Skin of body (tissue), 2 donors: Measurements from ENCODE around the gene HERPUD2. TPM values are rescaled to one million over a fixed set of nuclear protein-coding genes. Genes with fewer than 3 reads are reported as not detected.
A peak's percentile ranks its signal among the peaks of the same experiment; 100 is the strongest.

Experiments
- DNase-seq: peaks from one replicate; lab custom pipeline; 2025; lab: John Stamatoyannopoulos, UW
- total RNA-seq: library from RNA; depleted of rRNA; stranded (reverse); fragments of >200 nt; gene quantifications from one replicate; pipeline ENCODE4 v1.2.3, GENCODE V29; 2014

HERPUD2 gene, protein sequence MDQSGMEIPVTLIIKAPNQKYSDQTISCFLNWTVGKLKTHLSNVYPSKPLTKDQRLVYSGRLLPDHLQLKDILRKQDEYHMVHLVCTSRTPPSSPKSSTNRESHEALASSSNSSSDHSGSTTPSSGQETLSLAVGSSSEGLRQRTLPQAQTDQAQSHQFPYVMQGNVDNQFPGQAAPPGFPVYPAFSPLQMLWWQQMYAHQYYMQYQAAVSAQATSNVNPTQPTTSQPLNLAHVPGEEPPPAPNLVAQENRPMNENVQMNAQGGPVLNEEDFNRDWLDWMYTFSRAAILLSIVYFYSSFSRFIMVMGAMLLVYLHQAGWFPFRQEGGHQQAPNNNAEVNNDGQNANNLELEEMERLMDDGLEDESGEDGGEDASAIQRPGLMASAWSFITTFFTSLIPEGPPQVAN
- 18.5 TPM for total RNA-seq

DNA sequence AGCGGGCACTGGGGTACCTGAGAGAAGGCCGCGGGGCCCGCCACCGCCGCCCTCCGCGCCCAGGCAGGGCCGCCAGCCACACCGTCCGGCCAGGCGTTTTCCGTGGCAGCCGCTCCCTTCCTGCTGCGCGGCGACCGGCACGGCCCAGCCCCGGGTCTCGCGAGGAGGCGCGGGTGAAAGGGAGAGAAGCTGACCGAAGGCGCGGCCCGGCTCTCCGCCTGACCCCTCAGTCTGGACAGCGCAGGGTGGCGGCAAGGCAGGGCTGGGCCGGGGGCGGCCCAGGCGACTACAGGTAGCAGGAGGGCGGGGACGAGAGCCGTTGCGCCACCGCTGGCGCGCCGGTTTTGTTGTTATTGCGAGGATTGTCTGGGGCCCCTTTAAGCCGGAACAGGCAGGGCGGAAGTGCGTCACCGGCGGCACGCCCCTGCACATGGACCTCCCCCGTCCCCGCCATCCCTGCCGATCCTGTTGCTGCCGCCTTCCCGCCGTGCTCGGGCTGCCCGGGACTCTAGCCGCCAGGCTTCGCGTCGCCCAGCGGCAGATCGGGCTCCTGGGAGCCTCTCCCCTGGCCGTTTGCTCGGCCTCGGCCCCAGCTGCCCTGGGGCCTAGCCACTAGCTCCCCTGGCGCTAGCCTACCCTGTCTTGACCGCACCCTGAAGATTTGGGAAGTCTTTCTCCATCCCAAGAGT, at the start of gene HERPUD2:
HERPUD2 (minus strand) TSS at position 352 of the 689 bp plus-strand sequence. CDS start 805 bp downstream, outside the sequence.
- DNase-seq: peak; percentile 89

DNA sequence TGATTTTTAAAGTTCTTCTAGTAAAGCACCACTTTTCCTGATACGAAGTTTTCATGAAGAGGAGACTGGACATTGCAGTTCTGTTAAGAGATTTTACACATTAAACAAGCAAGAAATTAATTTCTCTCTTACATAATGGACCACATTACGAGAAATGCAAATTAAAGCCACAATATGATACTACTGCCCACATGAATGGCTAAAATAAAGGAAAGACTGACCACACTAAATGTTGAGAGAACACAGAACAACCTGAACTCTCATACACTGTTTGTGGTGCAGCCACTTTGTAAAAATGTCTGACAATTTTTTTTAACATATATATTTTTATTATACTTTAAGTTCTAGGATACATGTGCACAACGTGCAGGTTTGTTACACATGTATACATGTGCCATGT, 44.0 kb upstream of the HERPUD2 start:
- no peak for DNase-seq

DNA sequence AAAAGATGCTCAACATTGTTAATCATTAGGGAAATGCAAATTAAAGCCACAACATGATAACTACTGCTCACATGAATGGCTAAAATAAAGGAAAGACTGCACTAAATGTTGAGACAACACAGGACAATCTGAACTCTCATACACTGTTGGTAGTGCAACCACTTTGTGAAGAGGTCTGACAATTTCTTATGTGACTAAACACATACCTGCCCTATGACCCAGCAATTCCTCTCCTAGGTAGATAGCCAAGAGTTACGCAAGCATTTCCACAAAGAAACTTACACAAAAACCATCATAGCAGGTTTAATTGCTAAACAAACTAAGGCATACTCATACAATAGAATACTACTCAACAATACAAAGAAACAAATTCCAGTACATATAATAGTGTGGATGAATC, 41.8 kb upstream of the HERPUD2 start:
- DNase-seq: no peak

DNA sequence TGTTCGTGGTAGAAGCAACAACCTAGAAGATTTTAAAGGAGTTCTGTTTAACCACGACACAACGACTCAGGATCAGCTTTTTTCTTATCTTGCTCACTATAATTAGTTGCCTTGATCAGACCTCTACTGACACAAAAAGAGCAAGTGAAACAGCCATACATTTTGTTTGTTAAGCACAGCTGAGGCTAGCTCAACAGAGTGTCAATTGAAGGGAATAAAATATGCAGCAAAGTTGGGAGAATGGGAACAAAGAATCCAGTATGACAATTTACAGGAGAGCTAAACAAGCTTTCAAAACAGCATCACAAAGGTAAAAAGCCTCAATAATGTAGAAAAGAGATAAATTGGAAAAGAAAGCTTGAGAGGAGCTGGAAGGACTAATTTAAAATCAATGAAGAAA, 40.5 kb upstream of the HERPUD2 start:
- no peak for DNase-seq

DNA sequence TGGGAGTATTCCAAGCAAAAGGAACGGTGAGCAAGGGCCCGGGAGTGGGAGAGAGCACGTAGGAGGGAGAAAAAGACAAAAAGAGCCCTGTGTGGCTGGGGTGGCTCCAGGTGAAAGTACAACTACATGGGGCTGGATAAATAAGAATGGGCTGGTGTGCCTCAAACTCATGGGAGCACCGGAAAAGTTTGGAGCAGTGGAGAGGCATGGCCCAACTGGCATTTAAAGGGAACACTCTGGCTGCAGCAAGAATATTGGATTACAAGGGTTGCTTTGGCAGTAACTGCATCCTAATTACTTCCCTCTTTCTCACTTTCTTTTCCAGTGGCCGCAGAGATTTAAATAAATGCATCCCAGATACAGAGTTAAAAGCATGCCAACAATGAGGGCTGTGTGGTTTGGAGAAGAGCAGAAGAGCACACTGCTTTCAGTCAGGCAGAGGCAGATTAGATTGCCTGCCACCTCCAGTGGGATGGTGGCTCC, 39.1 kb upstream of the HERPUD2 start:
- DNase-seq: peak; percentile 29

DNA sequence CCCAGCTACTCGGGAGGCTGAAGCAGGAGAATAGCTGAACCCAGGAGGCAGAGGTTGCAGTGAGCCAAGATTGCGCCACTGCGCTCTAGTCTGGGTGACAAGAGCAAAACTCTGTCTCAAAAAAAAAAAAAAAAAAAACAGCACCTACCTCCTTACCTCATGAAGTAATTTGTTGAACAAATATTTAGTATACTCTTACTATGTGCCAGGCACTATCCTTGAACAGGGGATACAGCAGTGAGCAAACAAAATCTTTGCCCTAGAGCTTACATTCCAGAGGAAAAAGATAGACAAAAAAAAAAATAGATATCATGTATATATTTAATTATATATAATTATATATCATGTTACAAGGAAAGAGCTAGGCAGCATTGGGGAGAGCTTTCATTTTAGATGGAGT, 36.4 kb upstream of the HERPUD2 start:
- DNase-seq: no peak

DNA sequence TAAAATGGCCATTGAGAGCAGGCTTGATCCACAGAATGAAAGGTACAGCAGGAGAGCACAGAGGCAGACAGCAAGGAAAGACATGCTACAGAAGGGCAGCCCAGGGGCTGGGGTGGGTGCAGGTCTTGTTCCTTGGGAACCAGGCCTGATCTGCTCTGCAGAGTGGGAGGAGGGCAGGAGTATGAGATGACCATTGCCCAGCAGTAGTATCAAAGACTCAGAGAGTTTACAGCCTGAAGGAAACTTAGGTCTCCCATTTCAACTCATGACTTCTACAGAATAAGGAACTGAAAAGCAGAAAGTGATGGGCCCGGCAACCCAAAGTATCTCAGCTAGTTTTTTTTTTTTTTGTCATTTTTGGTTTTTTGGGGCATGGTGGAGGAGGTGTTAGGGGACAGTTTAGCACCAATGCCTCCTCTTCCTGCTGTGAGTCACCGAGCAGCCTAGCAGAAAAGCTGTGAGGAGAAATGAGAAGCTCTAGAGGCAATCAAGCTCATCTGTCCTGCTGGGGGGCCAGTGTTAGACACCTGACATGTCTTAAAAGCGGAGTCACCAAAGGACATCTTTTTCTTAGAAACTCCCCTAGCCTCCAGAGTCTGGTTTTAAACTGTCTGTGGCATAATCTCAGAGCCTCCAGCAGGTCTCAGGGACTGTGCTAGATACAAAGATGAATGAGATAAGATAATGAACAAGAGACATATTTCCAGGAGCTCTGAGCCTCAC, 34.3 kb upstream of the HERPUD2 start:
- DNase-seq: no peak

DNA sequence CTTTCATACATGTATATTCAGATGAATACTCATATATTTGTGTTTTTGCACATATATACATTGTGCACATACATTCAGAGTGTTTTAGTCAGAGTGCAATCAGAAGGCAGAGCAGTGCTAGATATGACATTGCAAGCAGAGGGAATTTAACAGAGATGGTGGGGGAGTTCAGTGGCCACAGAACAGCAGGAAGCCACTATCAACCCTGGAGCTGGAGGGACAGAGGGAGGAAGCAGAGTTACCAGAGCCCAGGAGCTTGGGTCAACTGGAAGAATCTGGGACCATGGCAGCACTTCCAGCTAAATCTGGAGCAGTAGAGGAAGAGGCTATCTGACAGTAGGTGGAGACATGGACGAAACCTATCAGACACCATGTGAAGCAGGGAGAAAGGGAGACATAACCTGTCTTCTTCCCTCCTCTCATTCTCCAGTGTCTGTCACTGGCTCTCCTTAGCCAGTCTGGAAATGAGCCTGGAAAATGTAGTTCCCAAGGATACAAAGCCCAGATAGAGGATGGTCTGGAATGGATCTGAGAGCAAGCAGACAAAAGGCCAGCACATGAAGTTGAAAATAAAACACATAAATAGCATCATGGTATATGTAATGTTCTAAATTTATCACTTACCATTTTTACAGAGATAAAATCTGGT, 33.6 kb upstream of the HERPUD2 start:
- peak; percentile 13 for DNase-seq

DNA sequence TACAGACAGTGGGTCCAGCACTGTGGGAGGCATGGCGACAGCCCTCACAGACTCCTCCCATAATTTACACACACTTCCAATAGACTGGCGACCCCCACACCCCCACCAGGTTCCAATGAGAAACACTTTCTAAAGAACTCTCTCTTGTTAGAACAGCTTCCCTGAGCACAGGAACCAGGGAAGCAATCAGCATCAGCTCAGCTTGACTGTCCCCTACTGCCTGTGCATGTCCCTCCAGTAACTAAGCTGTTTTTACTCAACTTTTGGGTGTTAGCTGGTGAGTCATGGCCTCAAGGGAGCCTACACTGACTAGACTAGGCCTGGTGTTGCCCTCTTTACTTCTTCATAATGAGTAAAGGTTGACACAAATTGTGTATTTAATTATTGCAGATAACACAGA, 32.6 kb upstream of the HERPUD2 start:
- DNase-seq: no peak

DNA sequence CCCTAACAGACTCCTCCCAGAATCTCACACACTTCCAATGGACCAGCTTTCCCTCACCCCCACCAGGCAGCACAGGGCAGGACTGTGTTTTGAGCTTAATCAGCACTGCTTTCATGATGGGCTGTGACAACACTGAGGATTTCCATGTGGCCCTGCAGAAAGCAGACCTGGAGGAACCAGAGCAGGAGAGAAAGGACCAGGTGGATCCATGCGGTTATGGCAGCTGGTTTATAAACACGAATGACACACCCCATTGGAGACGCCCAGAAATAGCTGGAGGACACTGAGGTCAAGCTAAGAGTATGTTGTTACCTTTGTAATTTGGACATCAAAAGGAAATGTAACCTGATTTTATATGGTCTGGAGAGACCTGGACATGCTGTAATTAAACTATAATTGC, 31.7 kb upstream of the HERPUD2 start:
- no peak for DNase-seq

DNA sequence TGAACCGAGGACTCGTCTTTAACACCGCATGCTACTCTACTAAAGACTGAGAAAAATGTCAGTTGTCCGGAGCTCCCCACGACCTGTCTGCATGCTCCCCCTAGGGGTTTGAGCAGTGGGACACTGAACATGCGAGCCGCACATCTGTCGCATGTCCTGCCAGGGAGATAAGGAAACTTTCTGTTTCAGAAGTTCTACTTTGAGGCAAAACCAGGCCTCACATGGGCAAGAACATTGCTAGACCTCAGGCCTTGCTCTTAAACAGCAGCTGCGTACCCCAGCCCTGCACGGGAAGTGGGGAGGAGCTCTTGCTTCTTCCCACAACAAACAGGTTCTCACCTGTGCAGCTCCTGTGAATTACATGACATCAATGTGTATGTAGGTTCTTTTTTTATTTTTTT, 30.3 kb upstream of the HERPUD2 start:
- DNase-seq: no peak

DNA sequence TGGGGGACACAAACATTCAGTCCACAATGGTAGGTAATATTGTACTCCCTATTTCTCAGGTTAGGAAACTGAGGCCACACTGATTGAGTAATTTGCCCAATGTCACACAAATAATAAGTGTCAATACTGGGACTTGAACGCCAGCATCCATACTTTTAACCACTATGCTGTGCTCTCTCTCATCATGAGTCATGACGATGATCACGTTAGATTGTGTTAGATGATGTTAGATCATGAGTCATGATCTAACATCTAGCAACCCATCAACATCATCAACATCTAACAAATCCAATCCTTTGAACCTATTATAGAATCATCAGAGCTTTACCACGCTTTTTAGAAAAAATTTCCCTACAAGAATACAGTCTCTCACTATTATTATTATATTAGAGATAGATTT, 28.1 kb upstream of the HERPUD2 start:
- DNase-seq: no peak

DNA sequence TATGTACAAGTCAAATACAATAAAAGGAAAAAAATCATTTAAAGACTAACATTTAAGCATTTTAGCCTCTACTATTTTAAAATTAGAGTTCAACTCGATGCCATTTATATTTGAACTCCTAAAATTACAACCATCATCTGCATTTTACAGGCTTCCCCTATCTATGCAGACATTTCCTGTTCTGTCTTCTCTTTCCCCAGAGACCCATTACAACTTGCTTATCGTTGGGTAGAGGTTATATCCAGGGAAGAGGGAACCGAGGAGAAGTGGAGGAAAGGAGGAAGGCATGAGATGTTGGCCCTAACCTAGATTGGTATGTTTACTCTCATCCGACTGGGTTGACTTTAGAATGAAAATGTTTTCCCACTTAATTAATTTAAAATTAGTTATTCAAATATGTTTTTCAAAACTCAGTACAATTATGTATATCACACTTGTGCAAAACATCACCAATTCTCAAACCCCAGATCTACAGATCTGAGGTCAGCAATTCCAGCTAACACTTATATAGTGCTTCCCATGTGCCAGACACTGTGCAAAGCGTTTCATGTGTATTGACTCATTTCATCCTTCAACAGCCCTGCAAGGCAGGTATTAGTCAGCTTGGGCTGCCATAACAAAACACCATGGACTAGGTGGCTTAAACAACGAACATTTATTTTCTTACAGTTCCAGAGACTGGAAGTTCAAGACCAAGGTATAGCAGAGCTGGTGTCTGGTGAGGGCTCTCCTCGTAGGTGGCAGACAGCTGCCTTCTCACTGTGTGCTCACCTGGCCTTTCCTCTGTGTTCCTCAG, 27.3 kb upstream of the HERPUD2 start:
- DNase-seq: no peak

DNA sequence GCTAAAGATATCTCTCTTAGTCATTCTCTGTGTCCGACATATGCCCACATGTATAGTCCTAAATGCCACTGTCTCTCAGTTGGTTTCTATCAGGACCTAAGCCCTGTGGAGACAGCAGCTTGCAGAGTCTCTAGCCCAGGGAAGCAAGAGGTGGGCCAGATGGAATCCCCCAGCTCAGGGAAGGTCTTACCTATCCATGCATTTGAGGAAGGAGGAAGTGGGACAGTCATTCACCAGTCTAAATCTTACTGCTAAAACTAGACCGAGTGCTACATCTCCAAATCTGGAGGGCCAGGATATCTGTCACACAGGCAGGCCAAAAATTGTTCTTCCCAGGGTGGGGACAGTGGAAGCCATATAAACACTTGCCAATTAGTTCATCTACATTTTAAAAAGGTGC, 26.4 kb upstream of the HERPUD2 start:
- DNase-seq: no peak

DNA sequence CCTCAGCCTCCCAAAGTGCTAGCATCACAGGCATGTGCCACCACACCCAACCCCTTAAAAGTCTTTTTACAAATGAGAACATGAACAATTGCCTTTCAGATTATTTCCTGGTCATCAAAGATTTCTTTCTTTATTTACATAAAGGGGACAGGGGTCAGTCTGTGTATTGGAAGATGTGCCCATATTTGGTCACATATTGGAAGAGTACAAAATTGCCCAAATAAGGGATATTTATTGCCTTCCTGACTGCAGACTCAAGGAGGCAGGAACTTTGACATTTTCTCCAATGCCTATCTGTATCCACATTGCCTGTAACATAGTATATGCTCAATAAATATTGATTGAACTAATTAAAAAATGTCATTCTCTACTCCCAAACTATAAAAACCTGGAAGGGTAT, 25.9 kb upstream of the HERPUD2 start:
- no peak for DNase-seq

DNA sequence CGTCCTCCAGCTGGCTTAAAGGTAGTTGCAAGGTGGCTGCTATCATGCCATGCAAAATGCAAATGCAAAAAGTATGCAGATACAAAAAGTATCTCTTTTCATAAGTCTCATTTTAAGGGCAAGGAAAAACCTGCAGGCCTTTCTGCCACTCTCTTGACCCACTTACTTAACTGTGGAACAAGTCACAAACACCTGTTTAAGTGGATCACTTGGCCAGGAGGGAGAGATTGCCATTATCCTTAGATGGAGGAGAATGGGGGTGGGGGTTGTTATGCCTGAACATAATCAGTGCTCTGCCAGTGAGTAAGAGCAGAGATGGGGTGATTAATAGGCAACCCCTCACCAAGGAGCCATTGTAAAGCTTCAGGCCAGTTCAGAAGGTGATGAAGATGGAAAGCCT, 25.1 kb upstream of the HERPUD2 start:
- DNase-seq: no peak

DNA sequence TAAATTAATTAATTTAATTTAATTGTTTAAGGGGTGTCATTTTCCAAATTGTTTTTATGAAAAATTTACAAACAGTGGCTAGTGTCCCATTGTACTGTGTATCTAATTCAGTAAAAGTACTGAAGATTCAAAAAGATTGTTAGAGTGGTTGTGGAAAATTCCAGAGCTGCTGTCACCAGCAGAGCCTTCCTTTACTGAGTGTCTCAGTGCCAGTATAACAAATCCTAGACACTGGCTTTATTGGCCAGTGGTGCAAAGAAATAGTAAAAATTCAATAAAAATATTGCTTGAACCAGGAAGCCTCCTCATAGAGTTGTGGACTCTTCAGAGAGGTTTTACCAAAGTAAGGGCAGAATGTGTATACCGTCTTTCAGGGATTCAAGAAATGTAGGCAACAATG, 23.1 kb upstream of the HERPUD2 start:
- no peak for DNase-seq

DNA sequence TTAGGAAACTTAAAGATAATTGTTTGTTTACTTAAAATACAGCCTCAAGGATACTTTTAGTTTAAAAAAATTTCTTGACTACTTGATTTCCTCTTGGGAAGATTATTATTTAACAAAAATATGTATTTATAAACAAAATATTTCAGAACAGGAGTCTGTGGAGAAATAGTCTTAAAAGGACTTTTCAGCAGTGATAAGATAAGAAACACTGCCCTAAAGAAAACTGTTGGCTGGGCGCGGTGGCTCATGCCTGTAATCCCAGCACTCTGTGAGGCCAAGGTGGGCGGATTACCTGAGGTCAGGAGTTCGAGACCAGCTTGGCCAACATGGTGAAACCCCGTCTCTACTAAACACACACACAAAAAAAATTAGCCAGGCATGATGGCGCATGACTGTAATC, 22.6 kb upstream of the HERPUD2 start:
- DNase-seq: no peak

DNA sequence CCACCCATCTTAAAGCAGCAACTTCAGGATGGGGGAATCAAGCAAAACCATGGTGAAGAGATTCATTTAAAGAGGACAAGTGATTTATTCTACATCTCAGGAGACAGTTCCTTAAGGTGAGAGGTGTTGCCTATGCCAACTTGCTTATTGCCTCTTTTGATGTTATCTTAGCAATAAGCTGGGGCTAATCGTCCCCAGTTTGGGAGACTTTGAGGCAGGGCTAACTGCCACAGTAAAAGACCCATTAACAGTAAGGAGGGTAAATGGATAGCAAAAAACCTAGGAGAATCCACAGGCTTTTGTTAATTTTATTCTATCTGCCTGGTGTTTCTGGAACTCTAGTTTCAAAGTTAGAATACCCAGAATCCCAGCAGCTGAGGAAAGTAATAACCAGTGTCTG, 22.1 kb upstream of the HERPUD2 start:
- DNase-seq: no peak

DNA sequence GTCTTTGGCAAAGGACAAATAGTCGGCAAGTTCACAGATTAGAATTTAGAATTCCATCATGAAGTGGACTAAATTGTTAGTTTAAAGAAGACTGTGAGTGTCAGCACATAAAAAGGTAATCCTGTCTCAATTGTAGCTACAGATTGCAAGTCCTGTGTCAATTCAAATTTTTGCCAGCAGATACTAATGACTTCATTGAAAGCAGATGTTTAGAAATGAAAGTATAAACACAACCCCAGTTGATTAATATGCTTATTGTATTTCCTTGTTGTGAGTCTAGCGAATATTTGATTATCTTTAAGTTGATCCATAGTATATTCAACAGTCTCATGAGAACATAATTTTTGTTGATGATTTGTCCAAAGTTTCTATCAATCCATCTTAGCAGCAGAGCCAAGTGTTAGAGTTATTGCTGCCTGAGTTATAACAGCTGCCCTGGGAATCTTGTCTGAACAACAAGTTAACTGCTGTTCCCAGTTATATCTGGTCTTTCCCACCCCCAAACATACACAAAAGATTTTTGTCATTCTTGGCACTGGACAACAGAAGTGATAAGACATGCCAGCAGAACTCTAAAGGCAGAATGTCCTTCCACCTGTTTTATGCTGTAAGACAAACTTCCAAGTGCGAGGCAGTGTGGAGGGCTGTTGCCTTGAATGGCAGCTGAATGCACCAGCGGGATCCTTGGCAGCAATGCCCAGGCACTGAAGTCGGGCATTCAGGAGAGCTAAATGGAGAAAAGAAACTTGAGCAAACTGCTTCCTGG, 21.3 kb upstream of the HERPUD2 start:
- peak; percentile 83 for DNase-seq
